ENCODE results near the gene SSR4. TPM values are rescaled to one million over a fixed set of nuclear protein-coding genes. Genes with fewer than 3 reads are reported as not detected.

Gene SSR4
- total RNA-seq, 2 experiments from 2014 or later, result 165 to 186 TPM

GRCh38 chrX:153781428-153782047 lies 12.9 kb upstream of the SSR4 start:
- no TSS peak for BruUV-seq (replicated peaks)
- Histone ChIP-seq H3K4me3 (ENCODE audit: low read depth, low read length, poor library complexity, severe bottlenecking) (no peak overlapping the region), H4K20me1 (ENCODE audit: insufficient read depth, low read length) (no peaks in the 10 kb centered on the region), H3K4me2 (ENCODE audit: low read length) (no peak overlapping the region), H3K9me3 (ENCODE audit: low read length) (no peaks in the 10 kb centered on the region), H2AFZ (ENCODE audit: low read length) (no peak overlapping the region), H3K9me2 (ENCODE audit: insufficient read depth, low read length) (no peaks in the 10 kb centered on the region), H3K36me3 (ENCODE audit: insufficient read depth, low read length) (no peaks in the 10 kb centered on the region; the same call in 1 of the 2 replicates), H3K79me2 (ENCODE audit: insufficient read depth, low read depth, low read length) (no peaks in the 10 kb centered on the region), H3K27ac (ENCODE audit: low read depth, low read length, poor library complexity, severe bottlenecking) (no peak overlapping the region), H3K4me1 (ENCODE audit: insufficient read depth, low read length, poor library complexity, severe bottlenecking) (peaks cover 3% of the 10 kb centered on the region)
- TF ChIP-seq EZH2phosphoT487 (IDR thresholded peaks at IDR 0.05; ENCODE audit: borderline replicate concordance, low read depth, low read length) (no peak), CTCF (conservative IDR thresholded peaks at IDR 0.05; ENCODE audit: low read length) (no peak)
- no peak for DNase-seq (ENCODE audit: low spot score)
- intact Hi-C loops (cut with micrococcal nuclease; ENCODE audit: unreplicated experiment), result no loop called here
- POLR2A ChIA-PET, result interaction anchor here (0.8 kb wide), 1 partner anchor 113 kb away, joined by 3 read pairs; no protein-coding TSS in a partner anchor
- CTCF ChIA-PET (ENCODE audit: unreplicated experiment), result no interaction called here

GRCh38 chrX:153782313-153782712 lies 12.2 kb upstream of the SSR4 start:
- no TSS peak for BruUV-seq (replicated peaks)
- no peaks in the 10 kb centered on the region for H3K9me3 ChIP-seq (ENCODE audit: low read length)
- peaks cover 3% of the 10 kb centered on the region for H3K4me1 ChIP-seq (ENCODE audit: insufficient read depth, low read length, poor library complexity, severe bottlenecking)
- H3K4me2 ChIP-seq (ENCODE audit: low read length), result no peak overlapping the region
- no peak overlapping the region for H2AFZ ChIP-seq (ENCODE audit: low read length)
- no peak for DNase-seq (ENCODE audit: low spot score)
- H3K27ac ChIP-seq (ENCODE audit: low read depth, low read length, poor library complexity, severe bottlenecking), result no peak overlapping the region
- intact Hi-C loops (cut with micrococcal nuclease; ENCODE audit: unreplicated experiment), result no loop called here
- no peaks in the 10 kb centered on the region for H3K9me2 ChIP-seq (ENCODE audit: insufficient read depth, low read length)
- POLR2A ChIA-PET, result no interaction called here
- no peak overlapping the region for H3K4me3 ChIP-seq (ENCODE audit: low read depth, low read length, poor library complexity, severe bottlenecking)
- H3K79me2 ChIP-seq (ENCODE audit: insufficient read depth, low read depth, low read length), result no peaks in the 10 kb centered on the region
- H4K20me1 ChIP-seq (ENCODE audit: insufficient read depth, low read length), result no peaks in the 10 kb centered on the region
- H3K36me3 ChIP-seq (ENCODE audit: insufficient read depth, low read length), result no peaks in the 10 kb centered on the region; the same call in 1 of the 2 replicates
- CTCF ChIA-PET (ENCODE audit: unreplicated experiment), result no interaction called here
- TF ChIP-seq CTCF (conservative IDR thresholded peaks at IDR 0.05; ENCODE audit: low read length), result 0 out of 2 replicates have a peak, but pooled peaks have one; percentile 18
- TF ChIP-seq EZH2phosphoT487 (IDR thresholded peaks at IDR 0.05; ENCODE audit: borderline replicate concordance, low read depth, low read length), result no peak

GRCh38 chrX:153782871-153783270 lies 11.6 kb upstream of the SSR4 start:
- peaks cover 3% of the 10 kb centered on the region for H3K4me1 ChIP-seq (ENCODE audit: insufficient read depth, low read length, poor library complexity, severe bottlenecking)
- DNase-seq (ENCODE audit: low spot score), result no peak
- ChIA-PET CTCF (ENCODE audit: unreplicated experiment) (no interaction called here), POLR2A (no interaction called here)
- intact Hi-C loops (cut with micrococcal nuclease; ENCODE audit: unreplicated experiment), result no loop called here
- no peak overlapping the region for H2AFZ ChIP-seq (ENCODE audit: low read length)
- no TSS peak for BruUV-seq (replicated peaks)
- H3K4me3 ChIP-seq (ENCODE audit: low read depth, low read length, poor library complexity, severe bottlenecking), result no peak overlapping the region
- no peak overlapping the region for H3K27ac ChIP-seq (ENCODE audit: low read depth, low read length, poor library complexity, severe bottlenecking)
- no peaks in the 10 kb centered on the region for H3K79me2 ChIP-seq (ENCODE audit: insufficient read depth, low read depth, low read length)
- no peaks in the 10 kb centered on the region for H3K9me3 ChIP-seq (ENCODE audit: low read length)
- no peak overlapping the region for H3K4me2 ChIP-seq (ENCODE audit: low read length)
- TF ChIP-seq EZH2phosphoT487 (IDR thresholded peaks at IDR 0.05; ENCODE audit: borderline replicate concordance, low read depth, low read length), result no peak
- H3K36me3 ChIP-seq (ENCODE audit: insufficient read depth, low read length), result no peaks in the 10 kb centered on the region; the same call in 1 of the 2 replicates
- no peaks in the 10 kb centered on the region for H4K20me1 ChIP-seq (ENCODE audit: insufficient read depth, low read length)
- no peaks in the 10 kb centered on the region for H3K9me2 ChIP-seq (ENCODE audit: insufficient read depth, low read length)

Data from OCI-LY7 (cell line).